GM21737 (cell line): ENCODE data around the gene CFAP299.
"Not testable (repeated sequence)": the region's sequence is repeated elsewhere in the genome, so short reads cannot be mapped to it uniquely, and the experiment has no call there.

Experiments
- ATAC-seq: cut with Tn5 transposase; IDR thresholded peaks from one replicate; pipeline ENCODE4 v1.9.1; 2021; ENCODE audit warnings: mild to moderate bottlenecking, moderate library complexity; ENCODE audit not compliant: unreplicated experiment

The CFAP299 gene

DNA sequence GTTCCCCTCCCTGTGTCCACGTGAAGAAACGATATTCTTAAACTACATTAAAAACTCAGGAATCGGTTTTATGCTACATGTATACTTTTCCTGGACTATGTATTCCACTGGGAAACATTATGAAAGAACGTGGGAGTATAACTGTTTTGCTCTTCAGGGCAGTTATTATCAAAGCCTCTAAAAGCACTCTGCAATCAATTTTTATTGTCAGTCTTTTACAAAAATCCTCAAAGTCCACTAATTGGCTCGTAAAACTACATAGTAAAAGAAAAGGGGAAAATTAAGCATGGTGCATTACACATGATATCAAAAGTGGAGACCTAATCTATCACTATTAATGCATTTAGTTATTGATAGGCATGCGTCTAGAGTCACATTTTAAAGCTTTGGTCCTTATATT is 11.4 kb upstream of the CFAP299 start:
- no peak for ATAC-seq

DNA sequence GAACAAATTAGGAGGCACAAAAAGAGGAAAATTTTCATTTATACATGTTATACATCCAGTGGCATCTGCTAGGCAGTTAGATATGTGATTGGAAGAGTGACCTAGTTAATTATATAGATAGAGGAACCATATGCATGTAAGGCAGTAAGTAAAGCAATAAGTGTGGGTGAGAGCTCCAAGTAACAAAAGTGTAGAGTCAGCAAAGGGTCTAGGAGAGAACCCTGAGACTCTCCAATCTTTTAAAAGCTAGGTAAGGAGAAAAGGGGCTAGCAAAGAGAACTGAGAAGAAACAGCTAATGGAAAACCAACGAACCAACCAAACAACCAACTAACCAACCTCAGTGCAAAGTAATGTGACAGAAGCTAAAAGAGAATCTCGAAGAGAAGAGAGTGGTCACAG is 3.8 kb upstream of the CFAP299 start:
- ATAC-seq, result no peak

DNA sequence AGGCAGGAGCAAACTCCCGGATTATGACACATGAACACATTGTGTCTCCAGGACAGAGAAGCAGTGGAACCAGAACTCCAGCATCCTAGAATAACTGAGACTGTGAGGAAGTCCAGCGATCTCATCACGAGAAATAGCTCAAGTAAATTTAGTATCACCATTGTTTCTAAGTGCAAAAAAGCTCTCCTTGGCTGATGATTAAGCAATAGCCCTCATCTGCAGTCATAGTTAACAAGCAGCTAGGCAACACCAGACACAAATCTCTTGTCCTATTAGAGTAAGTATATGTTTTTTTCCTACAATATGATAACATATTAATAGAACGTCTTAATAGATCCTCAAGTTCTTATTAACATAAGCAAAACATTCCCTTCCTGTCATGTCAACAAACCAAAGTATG is 2.4 kb upstream of the CFAP299 start:
- no peak for ATAC-seq

DNA sequence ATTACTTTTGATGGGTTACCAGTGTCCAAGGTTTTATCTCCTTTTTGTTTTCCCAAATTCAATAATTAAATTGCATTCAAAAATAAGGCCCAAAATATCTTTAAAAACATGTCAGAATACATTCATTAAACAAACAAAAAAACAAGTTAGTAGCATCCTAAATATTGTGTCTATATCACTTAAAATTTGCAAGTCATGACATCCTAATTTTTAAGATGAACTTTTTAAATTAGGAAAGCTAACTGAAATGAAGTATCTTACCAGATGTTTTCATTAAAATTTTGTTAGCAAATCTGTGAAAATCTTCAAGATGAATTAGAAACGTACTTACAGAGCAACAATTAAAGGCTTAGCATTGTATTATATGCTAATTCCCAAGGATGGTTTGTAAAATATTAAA is 962 bp upstream of the CFAP299 start:
- no peak for ATAC-seq

DNA sequence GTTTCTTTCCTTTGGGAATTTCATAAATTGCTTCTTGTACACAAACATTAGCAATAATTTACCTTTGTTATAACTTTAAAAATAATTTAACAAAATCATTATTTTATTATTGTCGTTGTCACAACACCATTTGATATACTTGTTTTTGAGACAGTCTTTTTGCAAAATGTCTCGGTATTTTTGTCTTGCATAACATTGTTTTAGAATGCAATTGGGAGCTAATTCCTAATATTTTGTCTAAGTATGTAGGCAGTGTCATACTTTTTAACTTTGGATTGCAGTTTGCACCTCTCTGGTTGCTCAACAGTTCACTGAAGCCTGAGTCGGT is 340 bp upstream of the CFAP299 start:
- no peak for ATAC-seq

DNA sequence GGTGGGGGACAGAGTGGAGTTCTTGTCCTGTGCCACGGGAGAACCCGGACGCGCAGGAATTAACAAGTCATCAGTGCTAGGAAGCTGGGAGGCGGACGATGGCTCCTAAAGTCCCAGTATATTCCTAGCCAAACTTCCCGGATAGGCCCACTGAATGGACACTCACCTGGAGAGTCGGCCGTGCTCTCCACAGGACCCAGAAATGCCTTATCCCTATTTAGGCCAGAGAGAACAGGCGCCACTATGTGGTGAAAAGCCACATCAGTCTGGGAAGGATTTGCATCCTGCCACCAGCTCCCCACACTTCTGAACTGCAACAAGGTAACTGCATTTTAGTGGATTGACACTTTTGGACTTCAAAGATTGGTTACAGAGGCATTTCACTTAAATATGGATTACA is 1.1 kb downstream of the CFAP299 start:
- ATAC-seq, result no peak

DNA sequence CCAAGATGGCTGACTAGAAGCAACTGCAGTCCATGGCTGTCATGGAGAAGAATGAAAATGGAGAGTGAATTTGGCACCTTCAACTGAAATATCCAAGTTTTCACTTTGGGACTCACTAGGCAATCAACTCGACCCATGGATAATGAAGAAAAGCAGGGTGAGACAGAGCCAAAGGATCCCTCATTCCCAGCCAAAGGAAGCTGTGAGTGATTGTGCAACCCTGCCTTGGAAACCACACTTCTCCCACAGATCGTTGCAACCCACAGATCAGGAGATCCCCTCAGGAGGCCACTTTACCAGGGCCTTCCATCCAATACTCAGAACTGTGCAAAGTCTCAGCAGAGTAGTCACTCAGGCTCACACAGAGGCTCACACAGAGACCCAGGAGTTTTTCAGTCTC is 4.5 kb downstream of the CFAP299 start:
- ATAC-seq, result no peak

DNA sequence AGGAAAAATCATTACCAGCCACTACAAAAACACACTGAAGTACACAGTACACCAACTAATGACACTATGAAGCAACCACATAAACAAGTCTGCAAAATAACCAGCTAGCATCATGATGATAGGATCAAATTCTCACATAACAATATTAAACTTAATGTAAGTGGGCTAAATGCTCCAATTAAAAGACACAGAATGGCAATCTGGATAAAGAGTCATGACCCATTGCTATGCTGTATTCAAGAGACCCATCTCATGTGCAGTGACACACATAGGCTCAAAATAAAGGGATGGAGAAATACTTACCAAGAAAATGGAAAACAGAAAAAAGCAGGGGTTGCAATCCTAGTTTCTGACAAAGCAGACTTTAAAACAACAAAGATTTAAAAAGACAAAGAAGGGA is 7.2 kb downstream of the CFAP299 start:
- not testable (repeated sequence) for ATAC-seq

DNA sequence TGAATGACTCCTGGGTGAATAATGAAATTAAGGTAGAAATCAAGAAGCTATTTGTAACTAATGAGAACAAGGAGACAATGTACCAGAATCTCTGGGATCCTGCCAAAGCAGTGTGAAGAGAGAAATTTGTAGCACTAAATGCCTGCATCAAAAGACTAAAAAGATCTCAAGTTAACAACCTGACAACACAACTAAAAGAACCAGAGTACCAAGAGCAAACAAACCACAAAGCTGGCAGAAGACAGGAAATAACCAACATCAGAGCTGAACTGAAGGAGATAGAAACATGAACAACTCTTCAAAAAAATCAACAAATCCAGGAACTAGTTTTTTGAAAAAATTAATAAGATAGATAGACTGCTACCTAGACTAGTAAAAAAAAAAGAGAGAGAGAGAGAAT is 8.4 kb downstream of the CFAP299 start:
- ATAC-seq, result no peak

DNA sequence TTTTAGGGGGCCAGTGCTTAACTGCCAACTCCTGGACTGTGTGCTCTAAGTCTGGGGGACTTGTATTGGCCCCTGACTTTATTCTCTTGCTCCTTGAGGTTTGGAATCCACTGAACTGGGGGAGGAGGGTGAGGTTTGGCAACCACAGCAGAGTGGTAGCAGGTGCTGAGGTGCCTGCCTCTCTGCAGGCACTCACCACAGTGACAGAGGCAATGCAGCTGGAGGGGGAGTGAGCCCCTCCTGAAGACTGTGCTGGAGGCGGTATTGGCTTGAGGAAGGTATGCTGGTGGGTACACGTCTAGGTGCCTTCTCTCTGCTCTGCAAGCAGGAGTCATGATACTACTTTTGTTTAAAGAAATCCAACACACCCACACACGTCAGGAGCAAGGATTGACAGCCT is 24.6 kb downstream of the CFAP299 start:
- no peak for ATAC-seq

DNA sequence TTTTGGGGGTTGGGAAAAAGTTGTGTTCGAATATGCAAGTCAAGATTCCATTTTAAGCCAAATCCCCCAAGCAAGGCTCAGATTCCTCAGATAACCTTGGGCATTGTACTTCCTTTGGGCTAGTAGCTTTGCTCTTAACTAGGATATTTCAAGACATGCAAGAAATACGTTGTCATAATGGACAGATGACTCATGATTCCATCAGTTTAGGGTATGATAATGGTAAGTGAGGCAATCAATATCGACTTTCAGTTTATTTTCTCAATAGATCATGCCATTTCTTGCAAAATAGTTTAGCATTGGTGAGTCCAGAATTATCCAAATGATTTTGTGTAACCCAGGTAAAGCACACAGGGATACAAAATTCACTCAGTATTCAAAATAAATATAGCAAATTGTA is 25.4 kb downstream of the CFAP299 start:
- no peak for ATAC-seq

DNA sequence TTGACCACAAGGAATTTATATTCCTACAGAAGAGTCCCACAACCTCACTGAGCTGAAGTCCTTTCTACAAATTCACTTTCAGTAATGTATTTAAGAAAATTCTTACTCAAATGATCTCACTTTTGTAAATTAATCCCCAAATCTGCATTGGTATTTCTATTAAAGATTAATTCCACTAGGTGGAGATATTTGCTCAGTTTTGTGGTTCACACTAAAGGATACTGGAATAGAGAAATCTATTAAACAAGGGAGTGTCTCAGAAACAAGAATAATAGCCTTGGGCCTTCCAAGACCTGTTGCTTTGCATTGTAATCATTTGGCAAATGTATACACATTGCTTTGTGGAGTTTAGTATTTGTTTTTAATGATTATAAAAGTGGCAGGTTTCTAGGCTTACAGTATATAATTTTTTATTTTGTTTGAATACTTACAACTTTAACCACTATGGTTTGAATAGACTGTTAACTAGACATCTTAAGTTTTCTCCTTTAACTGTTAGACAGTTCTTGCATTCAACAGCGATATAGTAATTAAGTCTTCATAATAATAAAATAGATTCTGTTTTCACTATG is 25.9 kb downstream of the CFAP299 start:
- no peak for ATAC-seq

DNA sequence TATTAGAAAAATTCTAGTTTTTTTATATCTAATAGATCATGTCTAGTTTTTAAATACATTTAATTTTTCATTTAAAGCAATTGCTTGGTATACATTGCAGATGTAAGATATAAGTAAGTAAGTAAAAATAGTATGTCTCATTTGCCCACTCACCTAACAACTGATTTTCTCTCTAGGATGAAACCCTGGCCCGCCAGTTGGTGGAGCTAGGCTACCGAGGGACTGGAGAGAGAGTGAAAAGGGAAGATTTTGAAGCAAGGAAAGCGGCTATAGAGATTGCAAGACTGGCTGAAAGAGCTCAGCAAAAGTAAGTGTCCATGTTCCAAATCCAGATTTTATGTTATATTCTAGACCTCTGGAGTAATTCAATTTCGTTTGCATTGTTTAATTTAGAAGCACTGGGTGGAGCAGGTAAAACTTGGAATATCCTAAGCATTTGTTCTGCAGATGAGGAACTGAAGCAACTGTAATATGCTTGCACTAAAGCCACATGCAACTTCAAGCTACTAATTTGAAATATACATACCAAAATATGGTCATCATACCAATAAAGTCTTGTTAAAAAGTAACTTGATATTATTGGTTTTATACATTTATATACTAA is 27.1 kb downstream of the CFAP299 start:
- no peak for ATAC-seq

DNA sequence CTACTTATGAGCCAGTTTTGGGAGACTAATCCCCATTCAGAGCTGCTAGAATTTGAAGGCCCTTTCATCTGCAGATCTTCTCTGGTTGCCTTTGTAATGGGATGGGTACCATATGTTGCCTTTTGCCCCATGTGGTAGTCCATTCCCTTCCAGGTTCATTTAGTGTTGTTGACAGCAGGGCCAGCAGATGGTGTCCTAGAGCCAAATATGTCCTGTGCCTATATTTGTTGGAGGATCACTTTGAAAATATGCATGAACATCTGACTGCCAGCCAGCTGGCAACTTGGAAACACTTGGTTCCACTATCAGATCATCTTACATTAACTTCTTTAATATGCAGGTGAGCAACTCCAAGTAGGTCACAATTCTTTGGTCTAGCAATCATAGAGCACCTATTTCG is 30.4 kb downstream of the CFAP299 start:
- no peak for ATAC-seq

DNA sequence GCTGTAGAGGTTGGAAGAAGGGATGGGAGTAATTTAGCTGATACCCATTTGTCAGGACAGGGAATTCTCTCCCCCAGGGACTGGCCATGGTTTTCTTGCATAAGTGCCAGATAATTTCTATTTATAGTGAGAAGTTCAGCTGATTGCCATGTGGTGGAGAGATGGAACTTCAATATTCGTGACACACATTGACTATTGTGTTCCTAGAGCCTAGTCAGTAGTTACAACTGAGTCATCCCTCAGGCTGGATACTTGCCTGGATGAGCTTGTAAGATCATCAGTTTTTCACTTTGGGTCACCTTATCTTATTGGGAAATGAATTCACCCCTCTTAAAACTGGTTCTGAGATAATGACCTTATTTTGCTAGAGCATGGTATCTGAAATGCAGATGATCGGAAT is 32.2 kb downstream of the CFAP299 start:
- no peak for ATAC-seq

DNA sequence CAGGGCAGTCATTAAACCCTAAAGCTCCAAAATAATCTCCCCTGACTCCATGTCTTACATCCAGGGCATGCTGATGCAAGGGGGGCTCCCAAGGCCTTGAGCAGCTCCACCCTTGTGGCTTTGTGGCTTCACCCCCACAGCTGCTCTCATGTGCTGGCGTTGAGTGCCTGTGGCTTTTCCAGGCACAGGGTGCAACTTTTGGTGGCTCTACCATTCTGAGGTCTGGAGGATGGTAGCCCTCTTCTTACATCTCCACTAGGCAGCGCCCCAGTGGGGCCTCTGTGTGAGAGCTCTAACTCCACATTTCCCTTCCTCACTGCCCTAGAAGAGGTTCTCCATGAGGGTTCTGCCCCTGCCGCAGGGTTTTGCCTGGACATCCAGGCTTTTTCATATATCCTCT is 35.1 kb downstream of the CFAP299 start:
- no peak for ATAC-seq

DNA sequence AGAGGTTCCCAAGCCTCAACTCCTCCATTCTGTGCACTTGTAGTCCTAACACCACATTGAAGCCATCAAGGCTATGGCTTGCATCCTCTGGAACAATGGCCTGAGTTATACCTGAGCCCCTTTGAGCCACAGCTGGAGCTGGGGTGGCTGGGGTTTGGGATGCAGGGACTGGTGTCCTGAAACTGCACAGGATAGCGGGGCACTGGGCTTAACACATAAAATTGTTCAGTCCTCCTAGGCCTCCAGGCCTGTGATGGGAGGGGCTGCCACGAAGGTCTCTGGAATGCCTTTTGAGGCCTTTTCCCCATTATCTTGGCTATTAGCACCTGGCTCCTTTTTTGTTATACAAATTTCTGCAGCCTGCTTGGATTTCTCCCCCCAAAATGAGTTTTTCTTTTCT is 35.5 kb downstream of the CFAP299 start:
- ATAC-seq, result no peak

DNA sequence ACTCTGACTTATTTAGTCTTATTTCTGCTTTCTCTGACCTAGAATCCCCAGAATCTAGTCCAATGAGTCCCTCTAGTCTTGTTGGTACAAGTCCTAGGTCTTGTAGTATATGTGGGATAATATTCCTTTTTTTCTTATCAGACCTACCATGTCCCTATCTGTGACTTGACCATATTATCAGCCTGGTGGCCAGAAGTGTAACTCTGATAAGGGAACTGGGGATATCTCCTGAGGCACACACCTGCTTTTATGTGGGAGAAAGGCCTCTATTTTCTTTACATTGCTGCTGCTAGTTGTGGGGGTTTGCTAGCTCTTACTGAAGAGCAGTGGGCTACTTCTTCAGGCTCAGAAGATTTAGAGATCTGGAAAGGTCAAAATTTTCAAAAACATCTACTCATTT is 38.6 kb downstream of the CFAP299 start:
- no peak for ATAC-seq

DNA sequence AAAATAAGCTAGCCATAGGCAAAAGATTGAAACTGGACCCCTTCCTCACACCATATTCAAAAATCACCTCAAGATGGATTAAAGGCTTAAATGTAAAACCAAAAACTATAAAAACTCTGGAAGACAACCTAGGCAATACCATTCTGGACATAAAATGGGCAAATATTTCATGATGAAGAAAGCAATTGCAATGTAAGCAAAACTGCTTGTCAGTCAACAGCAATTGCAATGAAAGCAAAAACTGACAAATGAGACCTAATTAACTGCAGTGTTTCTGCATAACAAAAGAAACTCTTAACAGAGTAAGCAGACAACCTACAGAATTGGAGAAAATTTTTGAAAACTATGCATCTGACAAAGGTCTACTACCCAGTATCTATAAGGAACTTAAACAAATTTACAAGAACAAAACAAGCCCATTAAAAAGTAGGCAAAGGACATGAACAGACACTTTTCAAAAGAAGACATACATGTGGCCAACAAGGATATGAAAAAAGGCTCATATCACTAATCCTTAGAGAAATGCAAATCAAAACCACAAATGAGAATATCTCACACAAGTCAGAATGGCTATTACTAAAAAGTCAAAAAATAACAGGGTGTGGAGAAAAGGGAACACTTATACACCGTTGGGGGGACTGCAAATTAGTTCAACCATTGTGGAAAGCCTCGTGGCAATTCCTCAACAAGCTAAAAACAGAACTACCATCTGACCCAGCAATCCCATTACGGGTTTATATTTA is 46.7 kb downstream of the CFAP299 start:
- ATAC-seq, result no peak

DNA sequence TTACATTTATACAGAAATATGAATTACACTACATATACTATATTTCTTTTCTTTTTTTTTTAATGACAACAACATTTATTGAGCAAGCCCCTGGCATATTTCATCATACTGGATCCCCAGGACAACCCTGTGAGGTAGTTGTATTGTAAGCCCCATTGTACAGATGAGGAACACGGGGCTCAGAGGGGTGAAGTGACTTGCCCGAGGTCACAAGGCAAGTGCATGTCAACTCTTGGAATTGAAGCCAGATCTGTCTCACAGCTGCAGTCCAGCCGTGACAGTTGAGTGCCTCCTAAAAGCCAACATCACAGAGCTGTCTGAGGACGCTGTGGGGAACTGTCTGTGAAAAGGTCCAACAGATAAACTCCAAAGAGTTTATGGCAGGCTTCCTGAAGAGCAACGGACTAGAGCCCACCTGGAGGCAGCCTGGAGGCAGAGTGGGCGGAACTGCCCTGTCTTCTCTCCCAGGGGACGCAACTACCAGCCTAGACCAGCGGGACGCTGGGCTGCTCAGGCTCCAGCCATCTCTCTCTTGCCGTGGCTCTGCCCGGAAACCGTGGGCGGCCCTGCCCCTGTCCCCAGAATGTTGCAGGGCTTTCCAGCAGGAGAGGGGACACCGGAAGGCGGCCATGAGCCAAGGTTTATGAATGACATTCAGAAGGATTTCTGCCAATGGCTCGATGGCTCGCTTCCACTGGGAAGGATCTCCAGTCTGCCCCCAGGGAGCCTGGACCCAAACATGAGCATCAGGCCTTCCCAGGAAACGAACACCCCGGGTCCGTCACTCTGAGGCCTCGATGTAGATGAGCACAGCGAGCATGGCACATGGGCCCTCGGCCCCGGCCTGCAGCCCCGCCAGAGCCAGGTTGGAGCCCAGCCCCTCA is 50.1 kb downstream of the CFAP299 start:
- no peak for ATAC-seq

DNA sequence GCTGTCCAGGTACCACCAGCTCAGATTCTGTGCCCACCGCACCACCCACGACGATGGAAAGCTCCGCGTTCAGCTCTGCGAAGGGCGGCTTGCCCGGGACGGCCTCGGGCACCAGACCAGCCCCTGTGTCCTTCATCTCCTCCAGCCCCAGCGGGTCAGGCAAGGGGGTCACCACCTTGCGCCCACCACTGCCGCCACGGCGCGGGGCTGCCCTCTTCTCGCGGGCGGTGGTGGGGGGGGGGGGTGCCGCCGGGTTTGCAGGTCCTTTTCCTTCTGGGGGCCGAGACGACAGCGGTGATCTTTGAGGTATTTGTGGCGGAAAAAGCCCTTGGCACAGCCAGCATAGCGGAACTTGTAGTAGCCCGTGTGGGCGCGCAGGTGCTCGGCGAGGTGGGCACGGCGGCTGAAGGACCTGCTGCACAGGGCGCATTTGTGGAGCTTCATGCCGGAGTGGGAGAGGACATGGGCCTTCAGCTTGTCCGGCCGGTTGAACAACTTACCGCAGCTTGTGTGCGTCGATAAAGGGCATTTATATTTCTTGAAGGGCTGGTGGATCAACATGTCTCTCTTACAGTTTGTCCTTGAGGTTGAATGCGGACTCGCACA is 50.9 kb downstream of the CFAP299 start:
- ATAC-seq, result no peak
